Measurements from ENCODE around the gene TRIP6. TPM values are rescaled to one million over a fixed set of nuclear protein-coding genes. Genes with fewer than 3 reads are reported as not detected.
"Not testable (repeated sequence)": the region's sequence is repeated elsewhere in the genome, so short reads cannot be mapped to it uniquely, and the experiment has no call there.

The TRIP6 gene
- polyA plus RNA-seq, 1 donor from 2014 or later: 4.6 TPM

DNA sequence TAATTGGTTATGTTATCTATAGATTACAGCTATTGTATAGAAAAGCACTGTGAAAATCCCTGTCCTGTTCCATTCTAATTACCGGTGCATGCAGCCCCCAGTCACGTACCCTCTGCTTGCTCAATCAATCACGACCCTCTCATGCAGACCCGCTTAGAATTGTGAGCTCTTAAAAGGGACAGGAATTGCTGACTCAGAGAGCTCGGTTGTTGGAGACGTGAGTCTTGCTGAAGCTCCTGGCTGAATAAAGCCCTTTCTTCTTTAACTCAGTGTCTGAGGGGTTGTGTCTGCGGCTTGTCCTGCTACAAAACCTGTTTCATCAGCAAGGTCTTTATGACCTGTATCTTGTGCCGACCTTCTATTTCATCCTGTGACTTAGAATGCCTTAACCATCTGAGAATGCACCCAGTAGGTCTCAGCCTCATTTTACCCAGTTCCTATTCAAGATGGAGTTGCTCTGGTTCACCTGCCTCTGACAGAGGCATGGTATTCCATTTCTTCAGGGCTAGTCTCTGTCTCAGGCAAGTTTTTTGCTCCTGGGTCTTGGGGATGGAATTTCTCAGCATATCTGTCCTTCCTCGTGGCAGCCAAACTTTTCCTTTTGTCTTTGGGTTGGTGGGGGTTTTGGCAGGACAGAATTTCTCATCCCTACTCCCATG lies 52.7 kb downstream of the TRIP6 start:
- H3K9me3 Mint-ChIP-seq, H3K27me3 Mint-ChIP-seq, H3K4me1 Mint-ChIP-seq, H3K4me3 Mint-ChIP-seq, H3K36me3 Mint-ChIP-seq, H3K27ac Mint-ChIP-seq: not testable (repeated sequence)

GRCh38 chr7:100921039-100921438 lies 53.9 kb downstream of the TRIP6 start:
- Mint-ChIP-seq H3K27me3 (peaks cover 9% of the 10 kb centered on the region), H3K4me3 (no peak overlapping the region)

More at GRCh38 chr7:100921039-100921438, 53.9 kb downstream of the TRIP6 start:
- Mint-ChIP-seq H3K36me3 (peaks cover 2% of the 10 kb centered on the region), H3K9me3 (no peaks in the 10 kb centered on the region), H3K27ac (no peak overlapping the region), H3K4me1 (peaks cover 0 to 2% (median 1%) of the 10 kb centered on the region in 3 donors)

Other genes with a start within 250 kb of the TRIP6 start
- gene TFR2, start 225.8 kb upstream of the TRIP6 start, polyA plus RNA-seq: 0.44 TPM
- not detected for gene ACTL6B, start 210.9 kb upstream of the TRIP6 start, polyA plus RNA-seq
- gene GNB2, start 193.6 kb upstream of the TRIP6 start, polyA plus RNA-seq: 62.7 TPM
- 2.6 TPM for gene GIGYF1, start 173.1 kb upstream of the TRIP6 start, polyA plus RNA-seq
- 48.6 TPM for gene POP7, start 161.3 kb upstream of the TRIP6 start, polyA plus RNA-seq
- not detected for gene EPO, start 146.9 kb upstream of the TRIP6 start, polyA plus RNA-seq
- not detected for gene ZAN, start 133.8 kb upstream of the TRIP6 start, polyA plus RNA-seq
- gene EPHB4, start 39.9 kb upstream of the TRIP6 start, polyA plus RNA-seq: not detected
- 11.4 TPM for gene SLC12A9, start 14.7 kb upstream of the TRIP6 start, polyA plus RNA-seq
- 79.7 TPM for gene SRRT, start 7.7 kb downstream of the TRIP6 start, polyA plus RNA-seq
- gene UFSP1, start 22.3 kb downstream of the TRIP6 start, polyA plus RNA-seq: 2.5 TPM
- gene ACHE, start 28.5 kb downstream of the TRIP6 start, polyA plus RNA-seq: not detected
- gene MUC3A, start 82.1 kb downstream of the TRIP6 start, polyA plus RNA-seq: not detected
- gene MUC12, start 102.2 kb downstream of the TRIP6 start, polyA plus RNA-seq: not detected
- gene MUC17, start 152.7 kb downstream of the TRIP6 start, polyA plus RNA-seq: not detected
- 15.0 TPM for gene TRIM56, start 218.1 kb downstream of the TRIP6 start, polyA plus RNA-seq

Data from IgD-negative memory B cell (primary cell).